CD4-positive, alpha-beta T cell (primary cell): Measurements from ENCODE around the gene TKFC. TPM values are rescaled to one million over a fixed set of nuclear protein-coding genes. Genes with fewer than 3 reads are reported as not detected.

Experiments
- ATAC-seq: fragments of 200-7000 bp; cut with Tn5 transposase; one replicate; pipeline ENCODE4 v1.10.0; 2022; ENCODE audit warnings: mild to moderate bottlenecking; ENCODE audit not compliant: poor library complexity
- CTCF ChIA-PET: fragments of 350-600 bp; sonication (Branson Sonifier 250); formaldehyde crosslinking; loops from one replicate; lab custom pipeline; 2021; ENCODE audit warnings: antibody characterized with exemption, inconsistent platforms; lab: Charles Lee
- POLR2A ChIA-PET: fragments of 350-600 bp; sonication (Branson Sonifier 250); formaldehyde crosslinking; loops from one replicate; lab custom pipeline; 2021; ENCODE audit warnings: antibody characterized with exemption, inconsistent platforms; lab: Charles Lee
- DNase-seq, 14 experiments: peaks; one replicate each; pipeline ENCODE4 v3.0.0-alpha.2; 2013 to 2020; ENCODE audit warnings: mixed read lengths in 2 of 14
- H3K27ac ChIP-seq, 2 donors: one replicate each; pipeline versions ENCODE4 v1.5.1 to v1.7.0; 2013; ENCODE audit warnings: low read length in 2 of 2, low read depth in 1 of 2, mild to moderate bottlenecking in 1 of 2
- H3K27me3 ChIP-seq, 2 experiments: 1 replicate in 1 of 2; 2 replicates in 1 of 2; pipeline versions ENCODE4 v1.6.1 to v1.7.0; 2013; ENCODE audit warnings: low read length in 2 of 2, control low read depth in 1 of 2, mild to moderate bottlenecking in 1 of 2, moderate library complexity in 1 of 2; ENCODE audit not compliant: insufficient read depth in 2 of 2, control insufficient read depth in 1 of 2
- H3K36me3 ChIP-seq: one replicate; pipeline ENCODE4 v1.6.1; 2013; ENCODE audit warnings: low read length, control low read depth; ENCODE audit not compliant: insufficient read depth
- H3K4me1 ChIP-seq: one replicate; pipeline ENCODE4 v1.6.1; 2013; ENCODE audit warnings: low read length, control low read depth; ENCODE audit not compliant: insufficient read depth
- H3K4me3 ChIP-seq: one replicate; pipeline ENCODE4 v1.5.1; 2013; ENCODE audit warnings: mild to moderate bottlenecking, low read length, moderate library complexity
- H3K9me3 ChIP-seq, 2 experiments: 1 replicate in 1 of 2; 2 replicates in 1 of 2; pipeline versions ENCODE4 v1.6.1 to v1.7.0; 2013; ENCODE audit warnings: low read length in 2 of 2, mild to moderate bottlenecking in 2 of 2, control low read depth in 1 of 2, moderate library complexity in 1 of 2; ENCODE audit not compliant: control insufficient read depth in 1 of 2, insufficient read depth in 1 of 2
- H3K27ac Mint-ChIP-seq: one replicate; pipeline ENCODE4 v1.8.0; 2020; ENCODE audit warnings: mixed read lengths
- H3K27me3 Mint-ChIP-seq: one replicate; pipeline ENCODE4 v1.8.0; 2021; ENCODE audit warnings: mixed read lengths
- H3K36me3 Mint-ChIP-seq: one replicate; pipeline ENCODE4 v1.8.0; 2021; ENCODE audit warnings: low read depth, mixed read lengths
- H3K4me1 Mint-ChIP-seq: one replicate; pipeline ENCODE4 v1.8.0; 2021; ENCODE audit warnings: low read depth, mixed read lengths
- H3K4me3 Mint-ChIP-seq: one replicate; pipeline ENCODE4 v1.8.0; 2020; ENCODE audit warnings: mild to moderate bottlenecking, mixed read lengths
- H3K9me3 Mint-ChIP-seq: one replicate; pipeline ENCODE4 v1.8.0; 2020; ENCODE audit warnings: mixed read lengths
- CTCF ChIP-seq: fragments of 200-600 bp; IDR thresholded peaks from one replicate; pipeline ENCODE4 v1.8.0; 2022; ENCODE audit warnings: antibody characterized with exemption, mild to moderate bottlenecking
- intact Hi-C, 2 experiments: fragments of 100-400 bp; cut with DNase I in 1 of 2; cut with micrococcal nuclease in 1 of 2; formaldehyde crosslinking; loops; one replicate each; pipeline versions ENCODE4 v1.15.1 to v1.9.0; 2023 to 2025; cut with DNase I, micrococcal nuclease
- total RNA-seq, 174 experiments: library from RNA in 2 of 174; stranded (reverse) in 2 of 174; gene quantifications; one replicate each; pipeline ENCODE4 v1.2.3 and lab custom pipeline; 2021 to 2026

Gene TKFC
- total RNA-seq, 2 experiments from 2014 or later: 21.8 to 26.3 TPM

GRCh38 chr11:61293867-61294716 lies 38.9 kb upstream of the TKFC start:
- H3K4me1 Mint-ChIP-seq: peaks cover 35% of the 10 kb centered on the region
- peaks cover 0 to 5% of the 10 kb centered on the region in 2 experiments for H3K9me3 ChIP-seq
- peaks cover 19% of the 10 kb centered on the region for H3K36me3 Mint-ChIP-seq
- peak overlapping the region; percentile 79 for H3K4me3 Mint-ChIP-seq
- no peak overlapping the region for H3K27ac Mint-ChIP-seq
- H3K4me3 ChIP-seq: peak overlapping the region; percentile 53
- peaks cover 16 to 18% of the 10 kb centered on the region in 2 experiments for H3K27me3 ChIP-seq
- H3K9me3 Mint-ChIP-seq: no peaks in the 10 kb centered on the region
- peak in 3 of 14 experiments; percentile 5 to 37 (median 37) for DNase-seq
- ATAC-seq: peak; percentile 13
- peaks cover 20% of the 10 kb centered on the region for H3K4me1 ChIP-seq
- H3K27ac ChIP-seq: no peak overlapping the region
- TF ChIP-seq CTCF: no peak
- intact Hi-C loops: no loop called here
- ChIA-PET POLR2A (interaction anchor here (1.7 kb wide), 1 partner anchor 42 kb away, joined by 6 read pairs; no protein-coding TSS in a partner anchor), CTCF (interaction anchor here (0.6 to 1.1 kb wide), 2 partner anchors 37 to 528 kb away, joined by 3 to 5 read pairs; no protein-coding TSS in a partner anchor)
- H3K27me3 Mint-ChIP-seq: peaks cover 24% of the 10 kb centered on the region
- H3K36me3 ChIP-seq: peaks cover 3% of the 10 kb centered on the region

- ATAC-seq (peak; percentile 91), DNase-seq (peak; percentile 30 to 75 (median 49))
- Histone ChIP-seq H3K27ac (no peak within 1 kb of the TSS), H3K36me3 (peaks cover 7% of the 10 kb centered on the region), H3K9me3 (peaks cover 0 to 5% of the 10 kb centered on the region in 2 experiments), H3K4me1 (peaks cover 20% of the 10 kb centered on the region), H3K4me3 (peak within 1 kb of the TSS; percentile 53), H3K27me3 (peaks cover 16 to 18% of the 10 kb centered on the region in 2 experiments)
- H3K9me3 Mint-ChIP-seq: no peaks in the 10 kb centered on the region
- peaks cover 28% of the 10 kb centered on the region for H3K36me3 Mint-ChIP-seq
- peaks cover 42% of the 10 kb centered on the region for H3K4me1 Mint-ChIP-seq
- intact Hi-C loops: no loop called here
- no peak for TF ChIP-seq CTCF
- ChIA-PET POLR2A (interaction anchor here (1.7 kb wide), 1 partner anchor 41 kb away, joined by 6 read pairs; no protein-coding TSS in a partner anchor), CTCF (interaction anchor here (0.6 to 1.1 kb wide), 2 partner anchors 36 to 529 kb away, joined by 3 to 5 read pairs; no protein-coding TSS in a partner anchor)
- peak within 1 kb of the TSS; percentile 79 for H3K4me3 Mint-ChIP-seq
- no peak within 1 kb of the TSS for H3K27ac Mint-ChIP-seq
- peaks cover 24% of the 10 kb centered on the region for H3K27me3 Mint-ChIP-seq
These were observed 38.1 kb upstream of the TKFC start, which contains the start of gene VWCE for GRCh38 chr11:61294717-61295595. VWCE (minus strand) TSS chr11:61295316; CDS start chr11:61295037, 279 bp downstream.

GRCh38 chr11:61295596-61295926 lies 37.5 kb upstream of the TKFC start:
- ATAC-seq: no peak
- H3K4me1 Mint-ChIP-seq: peaks cover 46% of the 10 kb centered on the region
- no peak overlapping the region for H3K27ac Mint-ChIP-seq
- Histone ChIP-seq H3K4me3 (peak overlapping the region; percentile 53), H3K9me3 (peaks cover 0 to 5% of the 10 kb centered on the region in 2 experiments), H3K4me1 (peaks cover 20% of the 10 kb centered on the region), H3K36me3 (peaks cover 13% of the 10 kb centered on the region), H3K27me3 (peaks cover 16 to 18% of the 10 kb centered on the region in 2 experiments), H3K27ac (no peak overlapping the region)
- peaks cover 24% of the 10 kb centered on the region for H3K27me3 Mint-ChIP-seq
- no peaks in the 10 kb centered on the region for H3K9me3 Mint-ChIP-seq
- POLR2A ChIA-PET: interaction anchor here (1.7 kb wide), 1 partner anchor 40 kb away, joined by 6 read pairs; no protein-coding TSS in a partner anchor
- intact Hi-C loops: no loop called here
- no peak for DNase-seq
- CTCF ChIA-PET: no interaction called here
- TF ChIP-seq CTCF: no peak
- H3K4me3 Mint-ChIP-seq: no peak overlapping the region
- peaks cover 34% of the 10 kb centered on the region for H3K36me3 Mint-ChIP-seq
